HEK293 (cell line): Measurements from ENCODE around the gene GMDS.

Source experiments
- FEZF1 ChIP-seq: fragments of 450-650 bp; formaldehyde crosslinking; IDR thresholded peaks from 2 replicates; pipeline ENCODE4 v1.5.1; 2016; ENCODE audit warnings: missing biosample characterization, missing genetic modification characterization
- MEIS1 ChIP-seq: sonication (generic); formaldehyde crosslinking; IDR thresholded peaks from 2 replicates; pipeline ENCODE4 v1.8.1; 2022; ENCODE audit warnings: missing genetic modification reagents, mild to moderate bottlenecking, borderline replicate concordance
- OSR2 ChIP-seq: fragments of 450-650 bp; formaldehyde crosslinking; IDR thresholded peaks from 2 replicates; pipeline ENCODE4 v1.5.1; 2016; ENCODE audit warnings: missing biosample characterization, missing genetic modification characterization
- PRDM2 ChIP-seq: fragments of 450-650 bp; formaldehyde crosslinking; IDR thresholded peaks from 2 replicates; pipeline ENCODE4 v1.5.1; 2016; ENCODE audit warnings: missing biosample characterization, missing genetic modification characterization, borderline replicate concordance
- RBAK ChIP-seq: fragments of 450-650 bp; formaldehyde crosslinking; IDR thresholded peaks from 2 replicates; pipeline ENCODE4 v1.5.1; 2016; ENCODE audit warnings: missing biosample characterization, missing genetic modification characterization
- SP3 ChIP-seq: fragments of 450-650 bp; formaldehyde crosslinking; IDR thresholded peaks from 2 replicates; pipeline ENCODE4 v1.5.1; 2016; ENCODE audit warnings: missing biosample characterization, missing genetic modification characterization
- SP7 ChIP-seq: fragments of 450-650 bp; formaldehyde crosslinking; IDR thresholded peaks from 2 replicates; pipeline ENCODE4 v1.5.1; 2016; ENCODE audit warnings: missing biosample characterization, missing genetic modification characterization
- TCF7L2 ChIP-seq: IDR thresholded peaks from 2 replicates; pipeline ENCODE4 v1.6.1; 2011; ENCODE audit warnings: low read depth, mild to moderate bottlenecking, inconsistent platforms, low read length, moderate library complexity, borderline replicate concordance
- TRIM28 ChIP-seq: IDR thresholded peaks from 2 replicates; pipeline ENCODE4 v1.6.1; 2011; ENCODE audit warnings: low read length, control low read depth, borderline replicate concordance
- ZBTB20 ChIP-seq: fragments of 450-650 bp; formaldehyde crosslinking; IDR thresholded peaks from 2 replicates; pipeline ENCODE4 v1.5.1; 2016; ENCODE audit warnings: missing biosample characterization, missing genetic modification characterization
- ZBTB6 ChIP-seq: fragments of 450-650 bp; formaldehyde crosslinking; IDR thresholded peaks from 2 replicates; pipeline ENCODE4 v1.5.1; 2017; ENCODE audit warnings: missing biosample characterization, missing genetic modification characterization
- ZNF155 ChIP-seq: fragments of 450-650 bp; formaldehyde crosslinking; IDR thresholded peaks from 2 replicates; pipeline ENCODE4 v1.5.1; 2016; ENCODE audit warnings: missing biosample characterization, missing genetic modification characterization
- ZNF18 ChIP-seq: fragments of 450-650 bp; formaldehyde crosslinking; IDR thresholded peaks from 2 replicates; pipeline ENCODE4 v1.5.1; 2016; ENCODE audit warnings: missing biosample characterization, missing genetic modification characterization
- ZNF2 ChIP-seq: fragments of 450-650 bp; formaldehyde crosslinking; IDR thresholded peaks from 2 replicates; pipeline ENCODE4 v1.5.1; 2016; ENCODE audit warnings: missing biosample characterization, missing genetic modification characterization
- ZNF223 ChIP-seq: fragments of 450-650 bp; formaldehyde crosslinking; IDR thresholded peaks from 2 replicates; pipeline ENCODE4 v1.5.1; 2016; ENCODE audit warnings: missing biosample characterization, missing genetic modification characterization
- ZNF354C ChIP-seq: fragments of 450-650 bp; formaldehyde crosslinking; IDR thresholded peaks from 2 replicates; pipeline ENCODE4 v1.5.1; 2016; ENCODE audit warnings: missing biosample characterization, missing genetic modification characterization, low read depth, borderline replicate concordance
- ZNF416 ChIP-seq: fragments of 450-650 bp; formaldehyde crosslinking; IDR thresholded peaks from 2 replicates; pipeline ENCODE4 v1.5.1; 2016; ENCODE audit warnings: missing biosample characterization, missing genetic modification characterization
- ZNF433 ChIP-seq: fragments of 450-650 bp; formaldehyde crosslinking; IDR thresholded peaks from 2 replicates; pipeline ENCODE4 v1.5.1; 2016; ENCODE audit warnings: missing biosample characterization, missing genetic modification characterization, low read depth
- ZNF513 ChIP-seq: fragments of 450-650 bp; IDR thresholded peaks from 2 replicates; pipeline ENCODE4 v1.5.1; 2018; ENCODE audit warnings: missing biosample characterization, missing genetic modification characterization
- ZNF529 ChIP-seq: fragments of 450-650 bp; formaldehyde crosslinking; IDR thresholded peaks from 2 replicates; pipeline ENCODE4 v1.5.1; 2017; ENCODE audit warnings: missing genetic modification characterization, missing biosample characterization; ENCODE audit not compliant: insufficient replicate concordance
- ZNF530 ChIP-seq: fragments of 450-650 bp; formaldehyde crosslinking; IDR thresholded peaks from 2 replicates; pipeline ENCODE4 v1.5.1; 2016; ENCODE audit warnings: low read depth, missing biosample characterization, missing genetic modification characterization
- ZNF549 ChIP-seq: fragments of 450-650 bp; IDR thresholded peaks from 2 replicates; pipeline ENCODE4 v1.5.1; 2018; ENCODE audit warnings: missing biosample characterization, missing genetic modification characterization, mild to moderate bottlenecking, inconsistent platforms, moderate library complexity
- ZNF560 ChIP-seq: fragments of 450-650 bp; formaldehyde crosslinking; IDR thresholded peaks from 2 replicates; pipeline ENCODE4 v1.5.1; 2017; ENCODE audit warnings: missing biosample characterization, missing genetic modification characterization, borderline replicate concordance
- ZNF580 ChIP-seq: fragments of 450-650 bp; formaldehyde crosslinking; IDR thresholded peaks from 2 replicates; pipeline ENCODE4 v1.5.1; 2016; ENCODE audit warnings: missing biosample characterization, missing genetic modification characterization
- ZNF664 ChIP-seq: fragments of 450-650 bp; formaldehyde crosslinking; IDR thresholded peaks from 2 replicates; pipeline ENCODE4 v1.5.1; 2016; ENCODE audit warnings: missing biosample characterization, missing genetic modification characterization
- ZNF747 ChIP-seq: fragments of 450-650 bp; formaldehyde crosslinking; IDR thresholded peaks from 2 replicates; pipeline ENCODE4 v1.5.1; 2016; ENCODE audit warnings: missing biosample characterization, missing genetic modification characterization
- ZNF837 ChIP-seq: fragments of 450-650 bp; formaldehyde crosslinking; IDR thresholded peaks from 2 replicates; pipeline ENCODE4 v1.5.1; 2016; ENCODE audit warnings: missing biosample characterization, missing genetic modification characterization
- ZSCAN18 ChIP-seq: fragments of 450-650 bp; formaldehyde crosslinking; IDR thresholded peaks from 2 replicates; pipeline ENCODE4 v1.5.1; 2016; ENCODE audit warnings: missing biosample characterization, missing genetic modification characterization

The GMDS gene

GRCh38 chr6:1597121-1597744, 648.2 kb downstream of the GMDS start (continued):
- peak; percentile 84 for TF ChIP-seq TCF7L2
- no peak for TF ChIP-seq MEIS1 (CRISPR knock-in tag)
- TF ChIP-seq ZNF433 (tag by site-specific recombination), result no peak
- no peak for TF ChIP-seq RBAK
- TF ChIP-seq OSR2 (tag by site-specific recombination), result peak; percentile 90
- TF ChIP-seq ZNF18 (tag by site-specific recombination), result peak; percentile 23; the same call in 1 of the 2 replicates
- no peak for TF ChIP-seq ZNF560 (tag by site-specific recombination)
- TF ChIP-seq ZNF2, result peak; percentile 53; the same call in 1 of the 2 replicates
- TF ChIP-seq SP3 (tag by site-specific recombination), result no peak
- TF ChIP-seq PRDM2 (tag by site-specific recombination), result no peak
- TF ChIP-seq ZNF513 (tag by site-specific recombination), result peak; percentile 15; the same call in 1 of the 2 replicates
- TF ChIP-seq ZBTB20 (tag by site-specific recombination), result peak; percentile 69
- TF ChIP-seq ZNF664 (tag by site-specific recombination), result peak; percentile 38; the same call in 1 of the 2 replicates
- TF ChIP-seq ZBTB6 (tag by site-specific recombination), result no peak
- TF ChIP-seq ZSCAN18 (tag by site-specific recombination), result peak; percentile 81; the same call in 1 of the 2 replicates
- TF ChIP-seq ZNF837, result no peak
- TF ChIP-seq ZNF747, result no peak
- no peak for TF ChIP-seq ZNF416 (tag by site-specific recombination)
- TF ChIP-seq ZNF529 (tag by site-specific recombination), result no peak
- TF ChIP-seq ZNF354C (tag by site-specific recombination), result no peak
- TF ChIP-seq ZNF223, result no peak
- peak; percentile 98 for TF ChIP-seq FEZF1 (tag by site-specific recombination)
- peak; percentile 96 for TF ChIP-seq ZNF530 (tag by site-specific recombination)
- TF ChIP-seq ZNF580, result peak; percentile 70; the same call in 1 of the 2 replicates
- TF ChIP-seq SP7 (tag by site-specific recombination), result peak; percentile 72
- no peak for TF ChIP-seq ZNF549 (tag by site-specific recombination)
- peak; percentile 79; the same call in 1 of the 2 replicates for TF ChIP-seq TRIM28
- no peak for TF ChIP-seq ZNF155 (tag by site-specific recombination)
